Measurements from ENCODE around the gene WNT3.

- TF ChIP-seq POLR2A (IDR thresholded peaks at IDR 0.05) (no peak), POLR2AphosphoS5 (IDR thresholded peaks at IDR 0.05) (no peak)
- TF ChIP-seq, protein P1, sequence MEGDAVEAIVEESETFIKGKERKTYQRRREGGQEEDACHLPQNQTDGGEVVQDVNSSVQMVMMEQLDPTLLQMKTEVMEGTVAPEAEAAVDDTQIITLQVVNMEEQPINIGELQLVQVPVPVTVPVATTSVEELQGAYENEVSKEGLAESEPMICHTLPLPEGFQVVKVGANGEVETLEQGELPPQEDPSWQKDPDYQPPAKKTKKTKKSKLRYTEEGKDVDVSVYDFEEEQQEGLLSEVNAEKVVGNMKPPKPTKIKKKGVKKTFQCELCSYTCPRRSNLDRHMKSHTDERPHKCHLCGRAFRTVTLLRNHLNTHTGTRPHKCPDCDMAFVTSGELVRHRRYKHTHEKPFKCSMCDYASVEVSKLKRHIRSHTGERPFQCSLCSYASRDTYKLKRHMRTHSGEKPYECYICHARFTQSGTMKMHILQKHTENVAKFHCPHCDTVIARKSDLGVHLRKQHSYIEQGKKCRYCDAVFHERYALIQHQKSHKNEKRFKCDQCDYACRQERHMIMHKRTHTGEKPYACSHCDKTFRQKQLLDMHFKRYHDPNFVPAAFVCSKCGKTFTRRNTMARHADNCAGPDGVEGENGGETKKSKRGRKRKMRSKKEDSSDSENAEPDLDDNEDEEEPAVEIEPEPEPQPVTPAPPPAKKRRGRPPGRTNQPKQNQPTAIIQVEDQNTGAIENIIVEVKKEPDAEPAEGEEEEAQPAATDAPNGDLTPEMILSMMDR (IDR thresholded peaks at IDR 0.05 in 8 of 11, conservative IDR thresholded peaks at IDR 0.05 in 3 of 11): no peak
These were observed 20.7 kb upstream of the WNT3 start for GRCh38 chr17:46839211-46839610.

Data from spleen (tissue), 7 donors.